GM18868 (cell line): ENCODE results near the gene MAML3.

Experiments used
- ATAC-seq: cut with Tn5 transposase; IDR thresholded peaks from one replicate; pipeline ENCODE4 v1.9.1; 2021; ENCODE audit warnings: mild to moderate bottlenecking, moderate library complexity; ENCODE audit not compliant: unreplicated experiment

The MAML3 gene

DNA sequence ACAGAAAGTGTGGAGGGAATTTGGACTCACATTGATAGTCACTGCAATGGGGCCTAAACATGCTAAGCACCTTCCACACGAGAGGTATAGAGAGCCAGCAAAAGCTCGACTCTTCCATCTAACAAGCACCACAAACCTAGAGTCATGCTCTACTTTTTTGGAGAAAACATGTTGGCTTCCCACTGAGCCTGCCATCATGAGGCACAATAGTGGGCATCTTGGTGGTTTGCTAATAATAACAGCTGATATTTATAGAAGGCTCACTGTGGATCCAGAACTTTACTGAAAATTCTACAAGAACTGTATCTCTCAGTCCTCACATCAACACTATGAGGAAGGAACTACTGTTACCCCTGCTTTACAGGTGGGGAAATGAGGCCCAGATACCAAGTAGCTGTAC is 26.6 kb downstream of the MAML3 start:
- ATAC-seq: no peak

DNA sequence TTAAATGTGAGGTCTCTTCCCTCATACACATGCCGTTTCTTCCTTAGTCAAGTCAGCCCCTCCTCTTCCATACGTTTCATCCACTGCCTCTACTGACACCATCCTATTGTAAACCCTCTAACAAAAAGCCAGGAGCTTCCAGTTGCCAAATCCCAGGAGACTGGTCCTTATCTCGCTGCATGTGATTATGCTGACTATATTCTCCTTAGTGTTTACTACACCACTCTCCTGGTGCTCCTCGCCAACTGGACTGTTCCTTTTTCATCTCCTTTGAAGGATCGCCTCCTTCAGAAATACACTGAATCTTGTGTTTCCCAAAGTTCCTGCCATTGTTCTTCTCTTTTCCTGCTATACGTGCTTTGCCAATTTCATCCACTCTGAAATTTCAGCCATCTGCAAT is 27.7 kb downstream of the MAML3 start:
- ATAC-seq: no peak

DNA sequence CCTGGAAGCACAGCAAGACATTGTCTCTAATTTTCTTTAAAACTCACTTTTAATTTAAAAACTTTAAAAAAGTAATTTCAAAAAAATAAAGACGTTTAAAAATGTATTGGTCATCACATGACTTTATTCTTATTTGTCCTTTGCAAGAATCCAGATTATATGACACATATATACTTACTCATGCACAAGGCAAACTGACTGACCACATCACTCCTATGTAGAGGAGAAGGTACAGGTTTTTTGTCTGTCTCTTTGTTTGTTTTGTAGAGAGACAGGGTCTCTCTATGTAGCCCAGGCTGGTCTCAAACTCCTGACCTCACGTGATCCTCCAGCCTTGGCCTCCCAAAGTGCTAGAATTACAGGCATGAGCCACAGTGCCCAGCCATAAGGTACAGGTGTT is 28.6 kb downstream of the MAML3 start:
- no peak for ATAC-seq

DNA sequence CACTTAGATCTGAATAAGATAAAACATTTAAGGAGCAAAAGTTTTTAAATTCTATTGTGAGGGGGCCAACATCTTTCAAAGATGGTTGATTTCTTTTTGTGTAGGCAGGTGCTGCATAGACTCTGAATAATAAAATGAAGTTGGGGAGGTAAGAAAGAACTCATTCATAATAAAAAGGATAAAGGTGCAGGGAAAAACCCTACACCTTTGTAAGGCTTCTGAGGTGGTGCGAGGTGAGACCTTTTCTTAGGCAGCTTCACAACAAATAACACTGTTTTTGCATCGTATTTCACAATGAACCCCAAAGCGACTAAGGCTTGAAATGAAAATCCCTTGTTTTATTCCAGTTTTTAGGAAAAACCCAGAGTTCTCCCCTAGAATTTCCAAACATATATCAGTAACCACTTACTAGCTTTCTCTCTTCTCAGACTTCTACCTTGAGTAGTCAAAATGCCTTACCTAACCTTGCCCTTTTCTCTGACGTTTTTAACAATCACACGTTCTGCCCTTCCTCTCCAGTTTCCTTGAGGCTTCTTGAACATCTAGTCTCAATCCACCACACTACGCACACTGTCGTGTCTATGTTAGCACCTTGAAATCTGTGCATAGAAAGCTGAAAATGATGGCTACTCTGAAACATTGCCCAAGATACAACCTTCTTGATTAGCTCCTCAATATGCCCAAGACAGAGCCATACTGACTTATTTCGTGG is 30.2 kb downstream of the MAML3 start:
- ATAC-seq: no peak

DNA sequence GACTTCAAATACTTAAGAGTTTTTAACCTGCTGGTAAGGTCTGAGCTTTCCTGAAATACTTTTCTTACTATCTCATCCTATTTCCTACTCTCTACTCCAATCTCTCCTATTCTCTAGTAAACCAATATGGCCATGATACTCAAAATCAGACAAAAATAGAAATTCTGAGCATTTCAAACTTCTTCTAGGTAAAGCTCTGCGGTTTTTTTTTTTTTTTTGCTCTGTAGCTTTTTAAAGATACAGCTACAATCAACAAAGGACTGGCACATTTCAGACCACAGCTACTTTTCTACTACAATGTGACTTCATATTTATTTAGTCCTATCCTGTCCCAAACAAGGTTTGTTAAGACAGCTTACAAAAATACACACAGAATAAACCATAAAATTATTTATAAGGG is 31.1 kb downstream of the MAML3 start:
- no peak for ATAC-seq

DNA sequence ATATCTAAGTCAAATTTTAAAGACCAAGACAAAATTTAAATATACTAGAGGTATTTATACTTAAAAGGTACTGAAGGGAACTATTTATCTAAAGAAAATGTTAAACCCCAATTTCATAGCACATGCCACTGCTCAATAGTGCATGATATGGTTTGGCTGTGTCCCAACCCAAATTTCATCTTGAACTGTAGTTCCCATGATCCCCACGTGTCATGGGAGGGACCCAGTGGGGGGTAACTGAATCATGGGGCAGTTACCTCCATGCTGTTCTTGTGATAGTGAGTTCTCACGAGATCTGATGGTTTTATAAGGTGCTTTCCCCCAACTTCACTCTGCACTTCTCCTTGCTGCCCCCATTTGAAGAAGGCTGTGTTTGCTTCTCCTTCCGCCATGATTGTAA is 32.3 kb downstream of the MAML3 start:
- ATAC-seq: no peak

DNA sequence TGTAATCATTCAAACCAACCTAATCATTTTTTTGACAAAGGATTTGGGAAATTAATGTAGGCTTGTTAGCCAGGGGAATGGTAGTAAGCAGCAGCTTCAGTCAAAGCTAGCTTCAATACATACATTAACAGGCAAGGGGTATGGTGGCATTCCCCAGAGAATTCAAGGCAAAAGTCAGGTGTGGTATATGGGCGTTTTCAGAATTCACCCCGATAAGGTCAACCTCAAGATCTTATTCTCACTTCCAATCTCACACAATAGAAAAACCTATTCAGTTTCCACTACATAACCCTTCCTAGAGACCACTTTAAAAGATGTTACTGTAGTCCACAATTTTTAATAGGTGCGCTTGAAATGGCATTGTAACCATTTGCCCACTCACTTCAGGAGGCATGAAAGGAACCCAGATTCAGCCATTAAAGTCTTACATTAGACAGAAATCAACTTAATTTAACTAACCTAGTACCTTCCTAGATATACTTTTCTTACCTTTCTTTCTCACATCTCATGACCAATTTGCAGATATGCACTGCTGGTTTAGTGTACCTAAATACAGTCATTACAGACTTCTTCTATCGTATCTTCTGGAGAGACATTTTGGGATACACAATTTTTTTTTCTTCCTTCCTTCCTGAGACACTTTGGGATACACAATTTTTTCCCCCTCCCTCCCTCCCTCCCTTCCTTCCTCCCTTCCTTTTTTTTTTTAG is 34.9 kb downstream of the MAML3 start:
- no peak for ATAC-seq

DNA sequence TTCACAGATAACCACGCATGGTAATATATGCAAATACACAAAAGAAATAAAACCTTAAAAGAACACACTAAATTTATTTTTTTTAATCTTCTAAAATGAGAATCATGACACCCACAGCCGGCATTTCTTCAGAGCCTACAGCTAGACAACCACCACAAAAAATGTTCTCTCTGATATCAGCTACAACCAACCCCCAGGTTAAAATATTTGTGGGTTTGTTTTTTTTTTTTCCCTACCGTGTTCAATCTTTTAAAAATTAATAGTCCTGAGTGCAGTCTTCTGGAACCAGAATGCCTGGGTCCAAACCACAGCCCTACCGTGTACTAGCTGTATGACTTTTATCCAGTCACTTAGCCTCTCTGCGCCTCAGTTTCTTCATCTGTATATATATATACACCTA is 36.0 kb downstream of the MAML3 start:
- ATAC-seq: no peak

DNA sequence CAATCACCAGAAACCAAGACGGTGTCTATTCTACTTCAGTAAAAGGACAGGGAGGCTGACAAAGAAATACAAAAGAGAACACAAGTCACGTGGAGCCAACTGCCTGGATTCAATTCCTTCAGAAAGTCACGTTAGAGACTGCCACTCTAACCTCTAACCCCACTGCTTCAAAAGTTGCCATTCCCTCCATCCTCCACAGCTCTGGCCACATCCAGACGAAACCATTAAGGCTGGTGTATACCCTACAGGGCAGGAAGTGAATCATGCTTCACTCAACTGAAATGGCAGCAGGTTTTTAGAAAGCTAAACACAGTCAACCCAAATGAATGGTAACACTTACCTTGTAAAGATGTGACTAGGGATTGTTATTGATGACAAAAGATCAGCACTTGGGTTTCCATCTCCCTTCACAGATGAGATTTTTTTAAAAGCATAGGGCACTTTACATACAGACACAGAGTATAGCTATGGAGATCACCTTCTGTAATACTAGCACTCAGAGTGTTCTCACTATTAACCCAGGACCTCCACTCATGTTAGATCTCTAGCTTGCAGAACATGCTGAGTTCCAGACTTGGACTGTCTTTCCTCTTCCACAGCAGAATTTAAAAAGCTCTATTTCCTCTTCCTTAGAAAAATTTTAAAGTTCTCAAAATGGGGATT is 37.4 kb downstream of the MAML3 start:
- no peak for ATAC-seq

DNA sequence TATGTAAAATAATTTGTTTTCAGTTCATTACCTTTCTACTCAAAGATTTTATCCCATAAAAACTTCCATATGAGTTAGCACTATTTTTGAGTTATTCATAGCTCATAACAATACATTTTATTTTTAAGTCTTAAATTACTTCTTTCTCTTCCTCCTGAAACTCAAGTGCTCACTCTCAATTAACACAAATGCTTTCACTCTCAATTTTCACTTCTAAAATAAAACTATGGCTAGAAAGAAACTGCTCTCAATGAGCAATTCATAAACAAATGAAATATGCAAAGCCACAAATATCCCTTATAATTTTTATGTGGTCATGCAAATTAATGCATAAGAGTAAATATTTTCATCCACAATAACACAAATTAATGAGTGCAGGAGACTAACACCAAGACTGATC is 38.8 kb downstream of the MAML3 start:
- peak; percentile 50 for ATAC-seq

DNA sequence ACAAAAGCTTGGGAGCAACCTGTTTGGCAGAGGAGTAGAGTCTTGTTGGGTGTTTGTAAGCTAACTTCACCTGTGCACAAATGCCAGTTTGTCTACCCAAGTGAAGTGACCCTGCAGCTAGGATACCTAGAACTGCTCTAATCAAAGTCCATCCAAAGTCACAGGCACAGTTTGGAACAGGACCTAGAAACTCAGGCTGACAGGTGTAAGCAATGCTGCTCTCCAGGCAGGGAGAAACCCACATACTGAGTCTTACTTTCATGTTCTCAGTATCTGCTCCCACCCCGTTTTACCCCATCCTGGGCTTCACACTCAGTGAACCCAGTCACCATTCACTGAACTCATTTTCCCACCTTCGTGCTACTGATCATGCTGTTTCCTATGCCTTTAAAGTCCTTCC is 40.3 kb downstream of the MAML3 start:
- no peak for ATAC-seq

DNA sequence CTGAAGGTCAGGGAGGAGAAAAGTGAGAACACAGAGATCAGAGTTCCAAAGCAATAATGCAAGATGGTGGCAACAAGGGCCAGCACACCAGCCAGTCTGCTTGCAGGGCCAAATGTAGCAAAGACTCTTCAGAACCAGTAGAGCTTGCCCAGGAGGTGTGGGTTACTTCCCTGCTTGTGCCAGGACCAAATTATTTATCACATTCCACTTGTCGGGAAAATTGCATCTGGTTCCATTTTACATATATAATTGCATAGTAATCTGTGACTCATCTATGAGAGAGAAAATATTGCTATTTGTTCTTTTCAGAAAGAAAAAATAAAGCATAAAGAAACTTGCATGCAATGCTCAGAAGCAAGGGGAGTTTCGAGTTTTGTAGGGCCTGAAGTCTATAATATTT is 41.4 kb downstream of the MAML3 start:
- no peak for ATAC-seq

DNA sequence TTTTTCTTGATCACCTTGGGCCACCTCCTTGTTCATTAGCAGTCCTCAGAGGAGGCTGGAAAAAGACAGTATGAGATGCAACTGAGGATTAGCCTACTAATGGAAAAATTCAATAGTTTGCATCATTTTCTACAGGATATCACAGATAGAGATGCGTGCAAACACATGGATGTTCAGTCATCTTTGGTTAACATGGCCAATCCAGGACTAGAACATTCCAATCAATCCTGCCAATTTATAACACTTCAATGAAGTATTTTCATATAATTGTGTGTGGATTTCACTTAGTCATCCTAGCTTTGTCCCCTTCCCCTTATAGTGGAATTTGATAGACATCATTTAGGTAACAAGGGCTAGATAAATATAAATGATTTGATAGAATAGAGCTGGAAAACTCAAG is 42.7 kb downstream of the MAML3 start:
- ATAC-seq: no peak

DNA sequence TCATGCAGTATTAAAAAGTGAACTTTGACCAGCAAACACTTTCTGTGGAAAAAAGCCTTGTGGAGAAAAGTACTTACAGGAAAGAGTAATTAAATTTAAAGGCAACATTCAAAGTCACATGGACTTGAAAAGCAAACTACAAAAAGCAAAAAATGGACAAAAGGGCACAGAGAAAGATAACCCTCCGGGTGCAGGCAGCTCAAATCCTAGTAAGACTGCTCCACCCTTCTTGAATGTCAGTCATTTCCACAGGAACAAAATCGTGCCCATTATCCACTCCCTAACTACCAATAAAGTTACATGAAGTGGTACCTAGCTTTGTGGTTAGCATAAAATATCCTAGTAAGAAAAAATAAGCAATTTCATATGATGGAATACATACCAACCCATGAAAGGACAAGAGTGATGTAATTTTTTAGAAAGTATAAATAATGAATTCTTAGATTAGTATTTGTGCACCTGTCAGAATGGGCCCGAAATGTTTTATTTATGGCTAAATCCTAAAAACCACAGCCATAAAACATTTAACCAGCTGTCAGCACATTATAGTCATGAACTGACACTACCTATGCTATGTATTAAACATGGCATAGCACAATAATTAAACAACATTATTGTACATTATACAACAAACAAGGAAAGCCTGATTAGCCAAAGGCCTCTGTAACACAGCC is 43.3 kb downstream of the MAML3 start:
- ATAC-seq: no peak

DNA sequence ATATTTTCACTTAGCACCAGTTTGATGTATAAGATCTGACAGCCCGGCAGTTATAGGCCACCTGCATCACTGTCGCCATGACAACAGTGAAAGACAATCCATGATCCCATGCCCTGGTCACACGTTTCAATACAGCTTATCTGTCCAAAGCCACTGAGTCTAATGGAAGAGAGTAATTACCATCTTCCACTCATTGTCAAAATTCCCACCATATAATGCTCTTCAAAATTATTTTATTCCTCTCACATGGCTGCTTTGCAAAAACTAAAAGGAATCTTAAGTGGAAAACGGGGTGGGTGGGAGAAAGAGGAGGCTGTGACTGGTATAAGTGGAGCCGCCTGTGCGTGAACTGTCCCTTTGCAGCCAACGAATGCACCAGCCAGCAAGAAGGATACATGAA is 44.2 kb downstream of the MAML3 start:
- ATAC-seq: no peak

DNA sequence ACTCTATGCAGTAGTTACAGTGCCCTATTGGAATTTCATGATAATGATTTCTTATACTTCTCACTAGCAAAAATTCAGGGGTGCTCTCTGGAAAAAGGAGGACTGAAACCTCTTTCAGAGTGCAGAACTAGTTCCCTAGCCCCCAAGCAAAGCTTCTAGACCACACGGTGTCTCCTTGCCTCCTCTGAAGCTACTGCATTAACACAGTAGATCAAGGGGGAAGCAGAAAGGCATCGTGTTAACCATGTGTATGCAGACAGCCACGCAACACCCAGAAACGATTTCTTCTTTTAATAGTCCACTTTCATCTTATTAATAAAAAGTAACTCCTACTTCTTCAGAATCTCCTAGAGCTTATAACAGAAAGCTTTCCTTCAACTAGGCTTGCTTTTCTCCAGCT is 44.7 kb downstream of the MAML3 start:
- no peak for ATAC-seq

DNA sequence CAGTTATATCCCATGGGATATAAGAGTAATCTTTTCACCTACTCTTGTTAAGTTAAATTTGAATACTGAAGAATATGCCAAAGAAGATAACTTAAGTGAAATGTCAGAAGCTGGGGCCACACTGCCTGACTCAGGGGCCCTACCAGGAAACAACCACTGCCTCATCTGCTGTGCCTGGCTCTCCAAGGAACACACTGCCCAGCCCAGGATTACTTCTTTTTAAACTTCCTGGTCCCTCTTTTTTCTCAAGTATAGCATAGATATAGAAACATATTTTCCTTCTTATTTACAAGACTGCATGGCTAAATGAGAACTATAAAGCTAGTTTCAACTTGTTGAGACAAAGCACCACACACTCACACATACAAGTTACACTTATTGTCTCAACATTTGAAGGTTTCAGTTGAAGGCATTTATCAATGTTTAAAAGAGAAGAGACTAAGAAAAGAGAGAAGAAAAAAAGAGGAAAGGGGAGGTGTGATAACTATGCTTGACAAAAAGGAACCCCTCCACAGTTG is 45.2 kb downstream of the MAML3 start:
- no peak for ATAC-seq

DNA sequence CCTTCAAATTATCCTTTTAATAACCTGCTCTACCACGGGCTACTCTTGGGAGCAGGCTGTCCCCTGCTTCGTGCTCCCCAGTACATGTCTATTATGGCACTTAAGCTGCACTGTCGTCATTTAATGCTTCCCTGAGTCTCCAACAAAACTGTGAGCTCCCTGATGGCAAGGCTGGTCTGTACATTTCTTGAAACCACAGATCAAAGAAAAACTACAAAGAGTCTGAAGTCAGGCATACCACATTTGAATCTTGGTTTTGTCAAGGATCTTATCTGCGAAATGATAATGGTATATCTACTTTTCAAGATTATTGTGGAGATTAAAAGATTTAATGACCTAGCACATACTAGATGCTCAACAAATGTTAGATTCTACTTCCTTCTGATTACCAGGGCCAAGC is 45.7 kb downstream of the MAML3 start:
- no peak for ATAC-seq

DNA sequence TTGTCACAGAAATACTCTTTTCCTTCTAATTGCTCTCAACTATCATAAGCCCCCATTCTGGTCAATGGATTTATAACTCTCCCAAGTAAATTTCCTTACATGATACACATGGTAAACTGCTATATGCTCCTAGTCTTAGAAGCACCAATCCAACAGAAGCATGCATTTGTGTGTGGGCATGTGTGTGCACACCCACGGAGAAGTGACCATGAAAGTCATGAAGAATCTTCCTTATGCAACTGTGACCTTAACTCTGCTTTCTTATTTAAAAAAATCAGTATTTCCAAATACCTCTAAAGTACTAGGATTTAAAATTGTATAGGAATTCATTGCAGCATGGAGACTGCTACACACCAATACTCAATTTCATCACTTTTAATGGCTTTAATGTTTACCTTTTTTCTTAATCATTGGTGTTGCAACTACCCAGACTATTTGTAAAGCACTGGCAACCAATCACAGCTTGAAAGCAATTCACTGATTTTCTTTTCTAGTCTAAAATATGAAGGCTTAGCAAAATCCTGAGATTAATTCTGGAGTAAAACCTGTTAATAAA is 47.6 kb downstream of the MAML3 start:
- no peak for ATAC-seq

DNA sequence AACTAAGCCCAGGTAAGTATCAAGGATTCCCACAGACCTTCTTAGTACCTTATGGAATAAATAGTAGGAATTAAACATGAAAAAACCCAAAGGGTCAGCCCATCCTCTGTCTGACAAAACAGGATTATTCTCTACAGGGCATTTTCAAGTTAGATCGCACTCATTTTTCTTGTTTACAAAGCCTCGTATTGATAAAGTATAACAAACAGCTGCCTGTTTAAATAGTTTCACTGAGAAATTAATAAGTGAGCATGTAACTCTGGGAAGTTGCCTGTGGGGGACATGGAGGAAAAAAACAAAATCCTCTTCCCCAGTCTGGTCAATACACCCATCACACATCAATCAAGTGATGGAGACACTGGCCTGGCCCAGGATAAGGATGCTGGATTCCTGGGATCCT is 48.5 kb downstream of the MAML3 start:
- no peak for ATAC-seq

DNA sequence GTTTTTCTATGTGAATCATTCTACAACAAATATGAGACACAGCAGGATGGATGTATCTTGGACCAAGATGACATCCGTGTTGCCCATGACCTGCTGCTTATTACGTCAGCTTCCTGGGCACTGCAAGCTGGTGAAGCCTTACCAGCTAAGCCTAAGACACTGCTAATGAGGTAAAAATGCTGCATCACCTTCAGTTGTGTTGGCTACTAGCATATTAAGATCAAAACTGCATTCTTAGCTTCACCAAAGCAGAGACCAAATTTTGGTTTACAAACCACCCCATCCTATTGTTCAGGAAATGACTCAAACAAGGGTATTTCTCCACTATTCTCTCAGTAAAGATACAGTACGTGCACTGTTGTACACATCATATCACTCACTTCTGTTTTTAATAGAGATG is 50.3 kb downstream of the MAML3 start:
- peak; percentile 97 for ATAC-seq
